Right atrium auricular region (tissue), 2 donors: ENCODE measurements around the gene TYK2. TPM values are rescaled to one million over a fixed set of nuclear protein-coding genes. Genes with fewer than 3 reads are reported as not detected.

Experiments used
- DNase-seq: peaks from one replicate; pipeline ENCODE4 v3.0.0-alpha.2; 2019; ENCODE audit warnings: low spot score
- H3K27ac ChIP-seq, 2 donors: fragments of 200-600 bp; sonication (generic); 1 replicate in 1 of 2; 2 replicates in 1 of 2; pipeline ENCODE4 v1.5.1; 2016 to 2019
- H3K27me3 ChIP-seq, 2 donors: fragments of 200-600 bp; sonication (generic); one replicate each; pipeline versions ENCODE4 v1.5.1 to v1.6.0; 2017 to 2019
- H3K36me3 ChIP-seq: fragments of 200-600 bp; sonication (generic); one replicate; pipeline ENCODE4 v1.5.1; 2016
- H3K4me1 ChIP-seq, 2 donors: fragments of 200-600 bp; sonication (generic); one replicate each; pipeline versions ENCODE4 v1.5.1 to v1.6.0; 2017 to 2019
- H3K4me3 ChIP-seq, 2 donors: fragments of 200-600 bp; sonication (generic); 1 replicate in 1 of 2; 2 replicates in 1 of 2; pipeline ENCODE4 v1.5.1; 2017 to 2019; ENCODE audit warnings: mild to moderate bottlenecking in 1 of 2, moderate library complexity in 1 of 2
- H3K9me3 ChIP-seq, 2 donors: fragments of 200-600 bp; sonication (generic); one replicate each; pipeline ENCODE4 v1.5.1; 2019
- total RNA-seq, 2 donors: library from RNA; depleted of rRNA; stranded (reverse); fragments of >200 nt; gene quantifications; one replicate each; pipeline ENCODE4 v1.1.0, GENCODE V29; 2016
- TF ChIP-seq, protein P1 (sequence below), 2 donors: fragments of 200-600 bp; sonication (generic); IDR thresholded peaks; one replicate each; pipeline ENCODE4 v1.5.1; 2019; ENCODE audit warnings: antibody characterized with exemption in 2 of 2

Gene TYK2
- total RNA-seq, 2 donors from 2014 or later: 31.7 to 58.8 TPM

DNA sequence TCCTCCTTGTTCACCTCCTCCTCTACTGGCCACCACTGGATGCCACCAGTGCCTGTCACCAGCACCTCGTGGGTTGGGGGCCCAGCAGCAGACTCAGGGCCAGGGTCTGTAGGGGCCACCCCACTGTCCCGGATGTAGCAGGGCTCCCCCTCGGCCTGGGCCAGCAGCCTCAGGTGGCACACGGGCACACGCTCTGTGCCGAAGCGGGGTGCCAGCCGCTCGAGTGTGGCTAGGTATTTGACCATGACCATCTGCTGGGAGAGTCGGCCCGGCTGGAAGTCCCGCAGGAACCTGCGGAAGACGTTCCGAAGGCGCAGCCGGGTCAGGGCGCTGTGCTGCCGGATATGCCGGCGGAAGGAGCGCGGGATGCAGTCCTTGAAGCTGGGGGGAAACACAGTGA is 14.9 kb downstream of the TYK2 start:
- TF ChIP-seq, protein P1, sequence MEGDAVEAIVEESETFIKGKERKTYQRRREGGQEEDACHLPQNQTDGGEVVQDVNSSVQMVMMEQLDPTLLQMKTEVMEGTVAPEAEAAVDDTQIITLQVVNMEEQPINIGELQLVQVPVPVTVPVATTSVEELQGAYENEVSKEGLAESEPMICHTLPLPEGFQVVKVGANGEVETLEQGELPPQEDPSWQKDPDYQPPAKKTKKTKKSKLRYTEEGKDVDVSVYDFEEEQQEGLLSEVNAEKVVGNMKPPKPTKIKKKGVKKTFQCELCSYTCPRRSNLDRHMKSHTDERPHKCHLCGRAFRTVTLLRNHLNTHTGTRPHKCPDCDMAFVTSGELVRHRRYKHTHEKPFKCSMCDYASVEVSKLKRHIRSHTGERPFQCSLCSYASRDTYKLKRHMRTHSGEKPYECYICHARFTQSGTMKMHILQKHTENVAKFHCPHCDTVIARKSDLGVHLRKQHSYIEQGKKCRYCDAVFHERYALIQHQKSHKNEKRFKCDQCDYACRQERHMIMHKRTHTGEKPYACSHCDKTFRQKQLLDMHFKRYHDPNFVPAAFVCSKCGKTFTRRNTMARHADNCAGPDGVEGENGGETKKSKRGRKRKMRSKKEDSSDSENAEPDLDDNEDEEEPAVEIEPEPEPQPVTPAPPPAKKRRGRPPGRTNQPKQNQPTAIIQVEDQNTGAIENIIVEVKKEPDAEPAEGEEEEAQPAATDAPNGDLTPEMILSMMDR (IDR thresholded peaks at IDR 0.05): no peak
- no peak overlapping the region for H3K4me3 ChIP-seq
- no peak overlapping the region for H3K27ac ChIP-seq
- H3K9me3 ChIP-seq: no peaks in the 10 kb centered on the region
- no peaks in the 10 kb centered on the region for H3K27me3 ChIP-seq
- DNase-seq: no peak
- no peaks in the 10 kb centered on the region for H3K4me1 ChIP-seq
- H3K36me3 ChIP-seq: peaks cover 60% of the 10 kb centered on the region

DNA sequence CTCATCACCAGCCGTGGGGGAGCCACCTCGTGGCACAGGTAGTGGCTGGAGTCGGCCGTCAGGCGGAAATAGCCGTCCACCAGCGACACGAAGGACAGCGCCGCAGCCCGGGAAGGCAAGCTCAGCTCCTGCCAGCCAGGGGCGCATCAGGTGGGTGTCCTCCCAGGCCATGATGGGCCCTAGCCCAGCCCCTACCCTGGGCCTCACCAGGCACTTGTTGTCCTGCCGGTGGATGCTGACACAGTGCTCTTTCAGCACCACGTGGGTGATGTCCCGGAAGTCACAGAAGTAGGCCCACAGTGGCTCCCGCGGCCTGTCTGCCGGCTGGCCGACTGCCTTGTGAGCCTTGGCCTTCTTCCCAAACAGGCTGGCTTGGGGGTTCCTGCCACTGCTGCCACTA is 15.7 kb downstream of the TYK2 start:
- DNase-seq: no peak
- Histone ChIP-seq H3K27ac (no peak overlapping the region), H3K9me3 (no peaks in the 10 kb centered on the region), H3K4me1 (no peaks in the 10 kb centered on the region), H3K4me3 (no peak overlapping the region), H3K36me3 (peaks cover 60% of the 10 kb centered on the region), H3K27me3 (no peaks in the 10 kb centered on the region)
- TF ChIP-seq, protein P1 (IDR thresholded peaks at IDR 0.05): no peak

DNA sequence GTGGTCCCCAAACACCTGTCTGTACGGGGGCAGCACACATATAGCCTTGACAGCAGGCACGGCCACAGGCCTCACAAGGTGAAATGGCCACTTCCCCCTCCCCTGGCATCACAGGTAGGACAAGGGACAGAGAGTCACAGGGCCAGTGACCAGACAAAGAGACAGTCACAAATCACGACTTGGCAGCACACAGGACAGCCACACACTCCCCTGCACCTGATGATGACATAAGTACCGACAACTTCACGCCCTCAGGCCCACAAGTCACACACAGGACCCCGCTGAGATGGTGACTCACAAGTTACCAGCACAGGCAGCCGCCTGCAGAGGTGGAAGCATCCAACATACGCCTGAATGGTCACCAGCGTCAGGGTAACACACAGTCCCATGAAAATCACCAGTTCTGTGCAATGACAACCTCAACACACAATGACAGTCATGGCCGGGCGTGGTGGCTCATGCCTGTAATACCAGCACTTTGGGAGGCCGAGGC is 16.5 kb downstream of the TYK2 start:
- H3K4me3 ChIP-seq: no peak overlapping the region
- TF ChIP-seq, protein P1 (IDR thresholded peaks at IDR 0.05): no peak
- H3K4me1 ChIP-seq: no peaks in the 10 kb centered on the region
- peaks cover 65% of the 10 kb centered on the region for H3K36me3 ChIP-seq
- no peak overlapping the region for H3K27ac ChIP-seq
- no peak for DNase-seq
- no peaks in the 10 kb centered on the region for H3K9me3 ChIP-seq
- H3K27me3 ChIP-seq: no peaks in the 10 kb centered on the region

DNA sequence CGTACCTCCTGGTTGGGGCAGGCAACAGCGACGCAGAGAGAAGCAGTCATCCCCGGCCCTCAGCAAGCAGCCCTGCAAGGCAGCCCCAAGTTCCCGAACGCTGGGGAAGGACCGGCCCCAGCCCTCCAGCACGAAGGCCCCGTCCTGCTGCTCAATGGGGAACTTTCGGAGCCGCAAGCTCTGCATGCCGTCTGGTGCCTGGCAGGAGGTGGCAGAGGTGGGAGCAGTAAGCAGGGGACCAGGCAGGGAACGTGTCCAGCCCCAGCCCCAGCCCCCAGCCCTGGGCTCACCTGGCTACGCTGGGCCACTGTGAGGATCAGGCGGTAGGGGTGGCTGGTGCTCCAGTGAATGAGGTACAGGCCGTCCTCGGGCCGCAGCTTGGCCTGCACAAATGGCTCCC is 18.1 kb downstream of the TYK2 start:
- DNase-seq: no peak
- Histone ChIP-seq H3K4me1 (no peaks in the 10 kb centered on the region), H3K4me3 (no peak overlapping the region), H3K9me3 (no peaks in the 10 kb centered on the region), H3K27me3 (no peaks in the 10 kb centered on the region), H3K27ac (no peak overlapping the region), H3K36me3 (peaks cover 69% of the 10 kb centered on the region)
- TF ChIP-seq, protein P1 (IDR thresholded peaks at IDR 0.05): no peak

DNA sequence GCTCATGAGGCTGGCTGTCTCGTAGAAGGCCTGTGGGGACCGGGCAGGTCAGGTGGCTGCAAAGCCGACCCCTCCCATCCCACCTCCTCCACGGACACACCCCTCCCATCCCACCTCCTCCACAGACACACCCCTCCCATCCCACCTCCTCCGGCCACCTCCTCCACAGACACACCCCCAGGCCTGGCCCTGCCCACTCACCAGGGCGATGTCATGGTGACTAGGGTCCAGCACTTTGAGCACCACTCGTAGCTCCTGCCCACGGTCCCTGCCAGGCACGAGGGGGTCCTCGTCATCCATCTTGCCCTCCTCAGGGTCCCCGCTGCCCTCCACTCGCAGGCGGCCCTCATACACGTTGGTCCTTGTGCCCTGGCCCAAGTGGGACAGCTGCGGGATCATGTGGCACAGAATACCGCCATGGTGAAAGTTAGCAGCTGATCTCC is 18.8 kb downstream of the TYK2 start:
- Histone ChIP-seq H3K9me3 (no peaks in the 10 kb centered on the region), H3K4me1 (no peaks in the 10 kb centered on the region), H3K36me3 (peaks cover 69% of the 10 kb centered on the region), H3K27me3 (no peaks in the 10 kb centered on the region), H3K27ac (no peak overlapping the region), H3K4me3 (no peak overlapping the region)
- TF ChIP-seq, protein P1 (IDR thresholded peaks at IDR 0.05): no peak
- DNase-seq: no peak

DNA sequence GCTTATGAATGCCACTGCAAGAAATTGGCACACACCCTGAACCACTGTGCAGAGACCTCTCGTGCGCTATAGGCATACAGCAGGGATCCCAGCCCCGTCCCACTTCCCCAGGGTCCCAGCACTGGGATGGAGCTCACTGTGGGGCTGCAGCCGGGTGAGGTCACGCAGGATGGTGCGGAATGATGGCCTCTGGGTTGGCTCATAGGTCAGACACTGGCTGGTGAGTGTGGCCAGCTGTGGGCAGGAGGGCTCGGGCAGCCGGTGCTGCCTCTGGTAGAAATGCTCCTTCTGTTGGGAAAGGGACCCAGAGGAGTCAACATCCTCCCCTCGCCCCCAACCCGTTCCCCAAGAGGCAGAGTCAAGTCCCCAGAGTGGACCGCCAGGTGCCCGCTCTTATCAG is 23.9 kb downstream of the TYK2 start:
- no peak for DNase-seq
- H3K36me3 ChIP-seq: peaks cover 41% of the 10 kb centered on the region

More for the DNA sequence above, 23.9 kb downstream of the TYK2 start:
- Histone ChIP-seq H3K4me3 (no peak overlapping the region), H3K9me3 (no peaks in the 10 kb centered on the region), H3K27ac (no peak overlapping the region), H3K4me1 (peaks cover 0 to 15% of the 10 kb centered on the region in 2 donors), H3K27me3 (no peaks in the 10 kb centered on the region)
- TF ChIP-seq, protein P1 (IDR thresholded peaks at IDR 0.05): no peak
